Measurements from ENCODE around the gene GABRB3. TPM values are rescaled to one million over a fixed set of nuclear protein-coding genes. Genes with fewer than 3 reads are reported as not detected.

The GABRB3 gene
- polyA plus RNA-seq, 1 donor from 2014 or later = 78.3 TPM

DNA sequence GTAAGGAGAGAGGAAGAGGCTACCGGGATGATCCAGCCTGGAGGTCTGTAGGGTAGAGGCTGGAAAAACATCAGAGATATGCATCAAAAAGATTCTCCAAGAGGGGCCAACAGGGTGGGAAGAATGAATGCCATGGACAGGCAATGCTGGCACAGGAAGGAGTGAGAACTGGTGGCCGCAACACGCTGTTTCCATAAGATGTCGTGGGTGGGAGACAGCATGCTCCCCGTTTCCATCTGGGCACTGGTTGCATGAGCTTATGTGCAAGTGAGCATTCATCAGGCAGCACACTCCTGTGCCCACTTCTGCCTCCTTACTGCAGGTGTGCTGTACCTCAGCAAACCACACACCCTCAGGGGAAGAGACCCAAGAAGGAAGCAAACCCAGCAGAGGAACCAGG, 59.4 kb downstream of the GABRB3 start:
- Histone ChIP-seq H2AFZ (ENCODE audit: low read depth, low read length) (no peak overlapping the region), H3K4me3 (ENCODE audit: low read length) (no peak overlapping the region), H3K9me3 (ENCODE audit: low read length) (no peaks in the 10 kb centered on the region), H3F3A (ENCODE audit: insufficient read depth, low read length, poor library complexity, severe bottlenecking) (no peaks in the 10 kb centered on the region), H3K27me3 (ENCODE audit: insufficient read depth, low read depth, low read length) (no peaks in the 10 kb centered on the region), H3K4me2 (ENCODE audit: low read length) (no peak overlapping the region), H3K79me2 (replicated peaks; ENCODE audit: insufficient read depth, low read length) (no peaks in the 10 kb centered on the region), H4K20me1 (ENCODE audit: insufficient read depth) (no peaks in the 10 kb centered on the region), H3K9ac (ENCODE audit: low read length) (no peak overlapping the region), H3K36me3 (ENCODE audit: insufficient read depth, low read length) (no peaks in the 10 kb centered on the region), H3K27ac (ENCODE audit: low read length) (no peak overlapping the region), H3K9me2 (ENCODE audit: insufficient read depth, low read length) (no peaks in the 10 kb centered on the region)
- TF ChIP-seq SMC3 (conservative IDR thresholded peaks at IDR 0.05; ENCODE audit: poor library complexity) = no peak
- TF ChIP-seq POLR2AphosphoS5 (IDR thresholded peaks at IDR 0.05) = no peak
- TF ChIP-seq TAF1 (IDR thresholded peaks at IDR 0.05; ENCODE audit: low read depth) = no peak

- Histone ChIP-seq H3K27me3 (ENCODE audit: insufficient read depth, low read depth, low read length) (no peaks in the 10 kb centered on the region), H3F3A (ENCODE audit: insufficient read depth, low read length, poor library complexity, severe bottlenecking) (no peaks in the 10 kb centered on the region), H2AFZ (ENCODE audit: low read depth, low read length) (no peak overlapping the region), H3K79me2 (replicated peaks; ENCODE audit: insufficient read depth, low read length) (peaks cover 8% of the 10 kb centered on the region), H3K9ac (ENCODE audit: low read length) (no peak overlapping the region), H3K36me3 (ENCODE audit: insufficient read depth, low read length) (no peaks in the 10 kb centered on the region), H3K4me3 (ENCODE audit: low read length) (no peak overlapping the region), H3K4me2 (ENCODE audit: low read length) (no peak overlapping the region), H4K20me1 (ENCODE audit: insufficient read depth) (no peaks in the 10 kb centered on the region), H3K27ac (ENCODE audit: low read length) (no peak overlapping the region), H3K9me3 (ENCODE audit: low read length) (no peaks in the 10 kb centered on the region), H3K9me2 (ENCODE audit: insufficient read depth, low read length) (no peaks in the 10 kb centered on the region)
- no peak for TF ChIP-seq POLR2AphosphoS5 (IDR thresholded peaks at IDR 0.05)
- TF ChIP-seq SMC3 (conservative IDR thresholded peaks at IDR 0.05; ENCODE audit: poor library complexity) = no peak
- TF ChIP-seq, protein P1, sequence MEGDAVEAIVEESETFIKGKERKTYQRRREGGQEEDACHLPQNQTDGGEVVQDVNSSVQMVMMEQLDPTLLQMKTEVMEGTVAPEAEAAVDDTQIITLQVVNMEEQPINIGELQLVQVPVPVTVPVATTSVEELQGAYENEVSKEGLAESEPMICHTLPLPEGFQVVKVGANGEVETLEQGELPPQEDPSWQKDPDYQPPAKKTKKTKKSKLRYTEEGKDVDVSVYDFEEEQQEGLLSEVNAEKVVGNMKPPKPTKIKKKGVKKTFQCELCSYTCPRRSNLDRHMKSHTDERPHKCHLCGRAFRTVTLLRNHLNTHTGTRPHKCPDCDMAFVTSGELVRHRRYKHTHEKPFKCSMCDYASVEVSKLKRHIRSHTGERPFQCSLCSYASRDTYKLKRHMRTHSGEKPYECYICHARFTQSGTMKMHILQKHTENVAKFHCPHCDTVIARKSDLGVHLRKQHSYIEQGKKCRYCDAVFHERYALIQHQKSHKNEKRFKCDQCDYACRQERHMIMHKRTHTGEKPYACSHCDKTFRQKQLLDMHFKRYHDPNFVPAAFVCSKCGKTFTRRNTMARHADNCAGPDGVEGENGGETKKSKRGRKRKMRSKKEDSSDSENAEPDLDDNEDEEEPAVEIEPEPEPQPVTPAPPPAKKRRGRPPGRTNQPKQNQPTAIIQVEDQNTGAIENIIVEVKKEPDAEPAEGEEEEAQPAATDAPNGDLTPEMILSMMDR (IDR thresholded peaks at IDR 0.05; ENCODE audit: poor library complexity, severe bottlenecking) = no peak
- TF ChIP-seq MXI1 (conservative IDR thresholded peaks at IDR 0.05; ENCODE audit: poor library complexity, severe bottlenecking) = no peak
- TF ChIP-seq REST (IDR thresholded peaks at IDR 0.05; ENCODE audit: borderline replicate concordance) = no peak
- TF ChIP-seq EZH2 (IDR thresholded peaks at IDR 0.05; ENCODE audit: borderline replicate concordance, insufficient read depth, low read length, poor library complexity, severe bottlenecking) = no peak
- TF ChIP-seq TAF1 (IDR thresholded peaks at IDR 0.05; ENCODE audit: low read depth) = no peak
- no peak for TF ChIP-seq EP300 (conservative IDR thresholded peaks at IDR 0.05; ENCODE audit: poor library complexity, severe bottlenecking)
- no peak for TF ChIP-seq RAD21 (conservative IDR thresholded peaks at IDR 0.05)
These were observed 60.5 kb downstream of the GABRB3 start for GRCh38 chr15:26712335-26712734.

DNA sequence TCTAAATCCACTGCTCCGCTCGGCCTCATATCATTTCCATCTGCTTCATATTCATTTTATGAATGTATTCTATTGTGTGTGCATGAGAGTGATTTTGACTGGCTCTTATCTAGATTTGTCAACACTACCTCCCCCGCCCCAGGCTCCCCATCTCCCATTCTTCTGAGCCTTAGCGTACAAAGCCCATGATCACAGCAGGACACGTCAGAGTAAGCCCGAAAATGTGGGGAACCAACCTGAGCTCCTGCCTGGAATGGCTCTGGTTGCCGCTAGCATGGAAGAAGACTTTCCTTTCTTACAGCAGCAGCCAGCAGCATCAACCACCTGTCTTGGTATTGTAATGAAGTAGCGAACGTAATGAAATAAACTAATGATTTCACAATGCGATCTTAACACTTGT, 61.4 kb downstream of the GABRB3 start:
- H3K79me2 ChIP-seq (replicated peaks; ENCODE audit: insufficient read depth, low read length) = peaks cover 14% of the 10 kb centered on the region
- H3K27ac ChIP-seq (ENCODE audit: low read length) = no peak overlapping the region

More for the DNA sequence above, 61.4 kb downstream of the GABRB3 start:
- Histone ChIP-seq H4K20me1 (ENCODE audit: insufficient read depth) (no peaks in the 10 kb centered on the region), H2AFZ (ENCODE audit: low read depth, low read length) (no peak overlapping the region), H3K4me3 (ENCODE audit: low read length) (no peak overlapping the region), H3K9me3 (ENCODE audit: low read length) (no peaks in the 10 kb centered on the region), H3K9me2 (ENCODE audit: insufficient read depth, low read length) (no peaks in the 10 kb centered on the region), H3K27me3 (ENCODE audit: insufficient read depth, low read depth, low read length) (no peaks in the 10 kb centered on the region), H3F3A (ENCODE audit: insufficient read depth, low read length, poor library complexity, severe bottlenecking) (no peaks in the 10 kb centered on the region), H3K9ac (ENCODE audit: low read length) (no peak overlapping the region), H3K36me3 (ENCODE audit: insufficient read depth, low read length) (no peaks in the 10 kb centered on the region), H3K4me2 (ENCODE audit: low read length) (no peak overlapping the region)
- TF ChIP-seq SMC3 (conservative IDR thresholded peaks at IDR 0.05; ENCODE audit: poor library complexity) = no peak
